ENCODE data around the gene NACC2. TPM values are rescaled to one million over a fixed set of nuclear protein-coding genes. Genes with fewer than 3 reads are reported as not detected.

NACC2 gene
- polyA plus RNA-seq, 3 donors: 8.1 to 32.4 (median 8.7) TPM

GRCh38 chr9:136141682-136142413, 46.8 kb upstream of the NACC2 start:
- Histone ChIP-seq H3K9me3 (replicated peaks in 1 of 2; ENCODE audit: control insufficient read depth in 1 of 2, insufficient read depth in 1 of 2, low read length in 2 of 2) (no peaks in the 10 kb centered on the region), H3K9ac (ENCODE audit: insufficient read depth, low read length, poor library complexity, severe bottlenecking) (no peak overlapping the region), H3K4me3 (replicated peaks in 1 of 3; ENCODE audit: low read depth in 2 of 3, low read length in 3 of 3) (no peak overlapping the region), H3K4me1 (ENCODE audit: control insufficient read depth in 1 of 2, insufficient read depth in 2 of 2, low read length in 2 of 2) (no peaks in the 10 kb centered on the region), H3K4me2 (replicated peaks; ENCODE audit: extremely low read depth, low read length, poor library complexity, severe bottlenecking) (no peak overlapping the region), H3K27me3 (ENCODE audit: control insufficient read depth in 2 of 2, insufficient read depth in 2 of 2, low read length in 2 of 2) (no peaks in the 10 kb centered on the region), H4K20me1 (ENCODE audit: insufficient read depth, low read length) (no peaks in the 10 kb centered on the region), H3K79me2 (ENCODE audit: insufficient read depth, low read length) (no peaks in the 10 kb centered on the region), H2AFZ (ENCODE audit: insufficient read depth, low read depth, low read length, poor library complexity, severe bottlenecking) (no peak overlapping the region), H3K36me3 (replicated peaks in 1 of 2; ENCODE audit: control insufficient read depth in 1 of 2, insufficient read depth in 2 of 2, low read length in 2 of 2) (no peaks in the 10 kb centered on the region), H3K27ac (ENCODE audit: low read depth in 1 of 2, low read length in 2 of 2) (no peak overlapping the region)
- Mint-ChIP-seq H3K27ac (no peak overlapping the region), H3K4me3 (no peak overlapping the region), H3K9me3 (no peaks in the 10 kb centered on the region), H3K27me3 (ENCODE audit: low read depth in 3 of 3) (peaks cover 10 to 16% (median 11%) of the 10 kb centered on the region in 3 donors), H3K4me1 (no peaks in the 10 kb centered on the region), H3K36me3 (no peaks in the 10 kb centered on the region)
- TF ChIP-seq, protein P1, sequence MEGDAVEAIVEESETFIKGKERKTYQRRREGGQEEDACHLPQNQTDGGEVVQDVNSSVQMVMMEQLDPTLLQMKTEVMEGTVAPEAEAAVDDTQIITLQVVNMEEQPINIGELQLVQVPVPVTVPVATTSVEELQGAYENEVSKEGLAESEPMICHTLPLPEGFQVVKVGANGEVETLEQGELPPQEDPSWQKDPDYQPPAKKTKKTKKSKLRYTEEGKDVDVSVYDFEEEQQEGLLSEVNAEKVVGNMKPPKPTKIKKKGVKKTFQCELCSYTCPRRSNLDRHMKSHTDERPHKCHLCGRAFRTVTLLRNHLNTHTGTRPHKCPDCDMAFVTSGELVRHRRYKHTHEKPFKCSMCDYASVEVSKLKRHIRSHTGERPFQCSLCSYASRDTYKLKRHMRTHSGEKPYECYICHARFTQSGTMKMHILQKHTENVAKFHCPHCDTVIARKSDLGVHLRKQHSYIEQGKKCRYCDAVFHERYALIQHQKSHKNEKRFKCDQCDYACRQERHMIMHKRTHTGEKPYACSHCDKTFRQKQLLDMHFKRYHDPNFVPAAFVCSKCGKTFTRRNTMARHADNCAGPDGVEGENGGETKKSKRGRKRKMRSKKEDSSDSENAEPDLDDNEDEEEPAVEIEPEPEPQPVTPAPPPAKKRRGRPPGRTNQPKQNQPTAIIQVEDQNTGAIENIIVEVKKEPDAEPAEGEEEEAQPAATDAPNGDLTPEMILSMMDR (IDR thresholded peaks at IDR 0.05): no peak
- no peak for DNase-seq
- intact Hi-C loops (cut with micrococcal nuclease): no loop called here
- WGBS (ENCODE audit: insufficient coverage): 90% methylated on average over 19 of the region's 19 CpGs

GRCh38 chr9:136140966-136141365, 45.9 kb upstream of the NACC2 start:
- no peak for DNase-seq
- Histone ChIP-seq H2AFZ (ENCODE audit: insufficient read depth, low read depth, low read length, poor library complexity, severe bottlenecking) (no peak overlapping the region), H3K9ac (ENCODE audit: insufficient read depth, low read length, poor library complexity, severe bottlenecking) (no peak overlapping the region), H3K4me1 (ENCODE audit: control insufficient read depth in 1 of 2, insufficient read depth in 2 of 2, low read length in 2 of 2) (no peaks in the 10 kb centered on the region), H3K4me2 (replicated peaks; ENCODE audit: extremely low read depth, low read length, poor library complexity, severe bottlenecking) (no peak overlapping the region), H3K9me3 (replicated peaks in 1 of 2; ENCODE audit: control insufficient read depth in 1 of 2, insufficient read depth in 1 of 2, low read length in 2 of 2) (no peaks in the 10 kb centered on the region), H4K20me1 (ENCODE audit: insufficient read depth, low read length) (no peaks in the 10 kb centered on the region), H3K27me3 (ENCODE audit: control insufficient read depth in 2 of 2, insufficient read depth in 2 of 2, low read length in 2 of 2) (no peaks in the 10 kb centered on the region), H3K79me2 (ENCODE audit: insufficient read depth, low read length) (no peaks in the 10 kb centered on the region), H3K27ac (ENCODE audit: low read depth in 1 of 2, low read length in 2 of 2) (no peak overlapping the region), H3K36me3 (replicated peaks in 1 of 2; ENCODE audit: control insufficient read depth in 1 of 2, insufficient read depth in 2 of 2, low read length in 2 of 2) (no peaks in the 10 kb centered on the region), H3K4me3 (replicated peaks in 1 of 3; ENCODE audit: low read depth in 2 of 3, low read length in 3 of 3) (no peak overlapping the region)
- 93% methylated on average over 9 of the region's 14 CpGs for WGBS (ENCODE audit: insufficient coverage)
- H3K27ac Mint-ChIP-seq: no peak overlapping the region
- intact Hi-C loops (cut with micrococcal nuclease): no loop called here
- H3K9me3 Mint-ChIP-seq: peaks cover 0 to 2% (median 0%) of the 10 kb centered on the region in 7 donors
- H3K4me3 Mint-ChIP-seq: no peak overlapping the region
- TF ChIP-seq, protein P1 (IDR thresholded peaks at IDR 0.05): no peak
- H3K27me3 Mint-ChIP-seq (ENCODE audit: low read depth in 3 of 3): peaks cover 5 to 22% (median 15%) of the 10 kb centered on the region in 3 donors
- H3K36me3 Mint-ChIP-seq: no peaks in the 10 kb centered on the region
- H3K4me1 Mint-ChIP-seq: no peaks in the 10 kb centered on the region

Measured in CD14-positive monocyte (primary cell).